Esophagus squamous epithelium (tissue), 5 donors: ENCODE measurements around the gene ENPP3. TPM values are rescaled to one million over a fixed set of nuclear protein-coding genes. Genes with fewer than 3 reads are reported as not detected.

Experiments
- DNase-seq: peaks from one replicate; lab custom pipeline; 2025; lab: John Stamatoyannopoulos, UW
- H3K27ac ChIP-seq, 4 donors: fragments of 200-600 bp; sonication (generic); one replicate each; pipeline ENCODE4 v1.5.1; 2016 to 2019; ENCODE audit warnings: mild to moderate bottlenecking in 1 of 4
- H3K27me3 ChIP-seq, 4 donors: fragments of 200-600 bp; sonication (generic); 1 replicate in 3 of 4; 2 replicates in 1 of 4; pipeline versions ENCODE4 v1.5.1 to v1.6.0; 2017 to 2021; ENCODE audit warnings: antibody characterized with exemption in 1 of 4
- H3K36me3 ChIP-seq, 3 donors: fragments of 200-600 bp; sonication (generic); one replicate each; pipeline ENCODE4 v1.5.1; 2016 to 2019
- H3K4me1 ChIP-seq, 3 donors: fragments of 200-600 bp; sonication (generic); one replicate each; pipeline ENCODE4 v1.5.1; 2017 to 2019
- H3K4me3 ChIP-seq, 4 donors: fragments of 200-600 bp; sonication (generic); 1 replicate in 3 of 4; 2 replicates in 1 of 4; pipeline ENCODE4 v1.5.1; 2016 to 2019; ENCODE audit warnings: mild to moderate bottlenecking in 2 of 4, moderate library complexity in 1 of 4
- H3K9me3 ChIP-seq, 3 donors: fragments of 200-600 bp; sonication (generic); one replicate each; pipeline ENCODE4 v1.5.1; 2016 to 2019
- POLR2A ChIP-seq, 4 donors: fragments of 450-650 bp; IDR thresholded peaks; one replicate each; pipeline ENCODE4 v1.6.1; 2017; ENCODE audit warnings: antibody characterized with exemption in 4 of 4, mild to moderate bottlenecking in 4 of 4, moderate library complexity in 3 of 4
- WGBS, 2 donors: methylation state at CpG; one replicate each; pipeline ENCODE4 v1.1.5; 2018; 5-methylcytosine and 5-hydroxymethylcytosine counted together
- intact Hi-C: fragments of 100-400 bp; cut with DNase I; formaldehyde crosslinking; loops from one replicate; pipeline ENCODE4 v1.15.0; 2022
- total RNA-seq, 4 donors: library from RNA; depleted of rRNA; stranded (reverse); fragments of >200 nt; gene quantifications; one replicate each; pipeline ENCODE4 v1.1.0, GENCODE V29; 2016
- TF ChIP-seq, protein P1 (sequence below), 6 experiments: fragments of 450-650 bp in 4 of 6; fragments of 200-600 bp in 2 of 6; sonication (generic) in 2 of 6; IDR thresholded peaks; one replicate each; pipeline ENCODE4 v1.5.1; 2016 to 2019; ENCODE audit warnings: antibody characterized with exemption in 6 of 6, mild to moderate bottlenecking in 4 of 6, moderate library complexity in 4 of 6
- donor health status: DM: yes; HTN: yes; CAD: no.

The ENPP3 gene
- total RNA-seq, 4 donors from 2014 or later = 0.06 to 2.3 (median 0.17) TPM

DNA sequence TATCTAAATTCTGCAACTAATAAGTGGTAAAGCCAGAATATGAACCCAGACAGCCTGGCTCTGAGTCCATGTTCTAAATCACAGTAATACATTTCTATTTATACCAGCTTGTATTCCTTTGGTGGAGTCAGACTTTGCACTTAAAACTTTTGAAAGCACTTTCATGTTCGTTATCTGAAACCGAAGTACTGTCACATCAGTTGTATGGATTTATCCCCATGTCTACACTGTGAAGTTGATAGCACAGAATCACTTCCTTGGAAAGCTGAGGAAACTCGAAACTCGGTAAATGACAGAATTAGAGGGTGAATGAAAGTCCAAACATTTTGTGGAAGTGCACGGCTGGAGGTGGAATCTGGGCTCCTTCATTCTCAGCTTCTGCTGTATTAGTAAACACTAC, 102.0 kb downstream of the ENPP3 start:
- no peak overlapping the region for H3K27ac ChIP-seq
- TF ChIP-seq, protein P1, sequence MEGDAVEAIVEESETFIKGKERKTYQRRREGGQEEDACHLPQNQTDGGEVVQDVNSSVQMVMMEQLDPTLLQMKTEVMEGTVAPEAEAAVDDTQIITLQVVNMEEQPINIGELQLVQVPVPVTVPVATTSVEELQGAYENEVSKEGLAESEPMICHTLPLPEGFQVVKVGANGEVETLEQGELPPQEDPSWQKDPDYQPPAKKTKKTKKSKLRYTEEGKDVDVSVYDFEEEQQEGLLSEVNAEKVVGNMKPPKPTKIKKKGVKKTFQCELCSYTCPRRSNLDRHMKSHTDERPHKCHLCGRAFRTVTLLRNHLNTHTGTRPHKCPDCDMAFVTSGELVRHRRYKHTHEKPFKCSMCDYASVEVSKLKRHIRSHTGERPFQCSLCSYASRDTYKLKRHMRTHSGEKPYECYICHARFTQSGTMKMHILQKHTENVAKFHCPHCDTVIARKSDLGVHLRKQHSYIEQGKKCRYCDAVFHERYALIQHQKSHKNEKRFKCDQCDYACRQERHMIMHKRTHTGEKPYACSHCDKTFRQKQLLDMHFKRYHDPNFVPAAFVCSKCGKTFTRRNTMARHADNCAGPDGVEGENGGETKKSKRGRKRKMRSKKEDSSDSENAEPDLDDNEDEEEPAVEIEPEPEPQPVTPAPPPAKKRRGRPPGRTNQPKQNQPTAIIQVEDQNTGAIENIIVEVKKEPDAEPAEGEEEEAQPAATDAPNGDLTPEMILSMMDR (IDR thresholded peaks at IDR 0.05) = no peak
- TF ChIP-seq POLR2A (IDR thresholded peaks at IDR 0.05) = no peak
- DNase-seq = no peak
- H3K36me3 ChIP-seq = no peaks in the 10 kb centered on the region
- WGBS, 2 donors = 82 to 87% methylated on average over 5 of the region's 5 CpGs
- no peaks in the 10 kb centered on the region for H3K9me3 ChIP-seq
- no peak overlapping the region for H3K4me3 ChIP-seq
- intact Hi-C loops = no loop called here
- H3K4me1 ChIP-seq = no peaks in the 10 kb centered on the region
- H3K27me3 ChIP-seq = no peaks in the 10 kb centered on the region

DNA sequence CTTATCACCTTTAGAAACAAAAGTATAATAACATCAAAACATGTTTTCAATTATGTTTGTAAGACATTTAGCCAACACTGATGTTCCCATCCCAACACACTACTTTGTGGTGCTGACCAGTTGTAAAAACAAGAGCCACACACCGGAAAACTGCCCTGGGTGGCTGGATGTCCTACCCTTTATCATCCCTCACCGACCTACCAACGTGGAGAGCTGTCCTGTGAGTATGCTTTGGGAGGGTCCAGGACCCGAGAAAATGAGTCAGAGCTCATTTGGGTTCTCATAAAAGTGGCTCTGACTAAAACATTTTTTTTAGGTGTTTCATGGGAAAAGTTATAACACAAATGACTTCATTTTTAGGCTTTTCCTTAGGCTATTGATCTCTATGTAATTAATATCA, 103.1 kb downstream of the ENPP3 start:
- H3K4me3 ChIP-seq = no peak overlapping the region
- intact Hi-C loops = no loop called here
- no peaks in the 10 kb centered on the region for H3K27me3 ChIP-seq
- no peak for DNase-seq
- no peaks in the 10 kb centered on the region for H3K36me3 ChIP-seq
- H3K4me1 ChIP-seq = no peaks in the 10 kb centered on the region
- no peak overlapping the region for H3K27ac ChIP-seq
- no peaks in the 10 kb centered on the region for H3K9me3 ChIP-seq
- 55 to 74% methylated on average over 4 of the region's 4 CpGs for WGBS, 2 donors
- no peak for TF ChIP-seq POLR2A (IDR thresholded peaks at IDR 0.05)
- TF ChIP-seq, protein P1 (IDR thresholded peaks at IDR 0.05) = no peak

DNA sequence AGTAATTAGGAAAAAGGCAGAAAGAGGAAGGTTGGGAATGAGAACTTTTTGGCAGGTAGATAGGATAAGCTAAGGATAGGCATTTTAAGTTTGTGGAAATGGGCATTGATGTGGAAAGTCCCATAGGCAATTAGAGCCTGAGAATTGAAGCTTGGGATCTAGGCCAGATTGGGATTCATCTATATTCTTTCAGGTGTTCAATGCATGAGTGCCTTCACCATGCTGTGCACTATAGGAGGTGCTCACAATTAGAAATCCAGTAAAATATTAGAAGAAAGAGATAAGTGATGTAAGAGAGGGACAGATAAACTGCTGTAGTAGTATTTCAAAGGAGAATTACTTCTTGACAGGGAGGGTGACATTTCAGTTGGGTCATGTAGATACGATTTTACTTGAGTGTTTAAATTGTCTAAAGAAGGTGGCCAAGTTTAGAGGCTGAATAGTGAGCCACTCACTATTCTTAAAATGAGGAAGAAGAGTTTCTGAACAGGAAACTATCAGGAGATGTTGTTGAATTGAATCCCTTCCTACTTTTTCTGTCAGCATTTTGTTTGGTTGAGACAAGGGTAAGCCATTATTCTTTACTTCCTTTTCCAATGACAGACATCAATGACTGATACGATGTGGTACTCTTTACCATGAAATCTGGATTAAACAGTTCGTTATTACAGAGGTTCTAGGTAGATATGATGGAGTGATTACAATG, 104.7 kb downstream of the ENPP3 start:
- TF ChIP-seq, protein P1 (IDR thresholded peaks at IDR 0.05) = no peak
- TF ChIP-seq POLR2A (IDR thresholded peaks at IDR 0.05) = no peak
- intact Hi-C loops = no loop called here

DNA sequence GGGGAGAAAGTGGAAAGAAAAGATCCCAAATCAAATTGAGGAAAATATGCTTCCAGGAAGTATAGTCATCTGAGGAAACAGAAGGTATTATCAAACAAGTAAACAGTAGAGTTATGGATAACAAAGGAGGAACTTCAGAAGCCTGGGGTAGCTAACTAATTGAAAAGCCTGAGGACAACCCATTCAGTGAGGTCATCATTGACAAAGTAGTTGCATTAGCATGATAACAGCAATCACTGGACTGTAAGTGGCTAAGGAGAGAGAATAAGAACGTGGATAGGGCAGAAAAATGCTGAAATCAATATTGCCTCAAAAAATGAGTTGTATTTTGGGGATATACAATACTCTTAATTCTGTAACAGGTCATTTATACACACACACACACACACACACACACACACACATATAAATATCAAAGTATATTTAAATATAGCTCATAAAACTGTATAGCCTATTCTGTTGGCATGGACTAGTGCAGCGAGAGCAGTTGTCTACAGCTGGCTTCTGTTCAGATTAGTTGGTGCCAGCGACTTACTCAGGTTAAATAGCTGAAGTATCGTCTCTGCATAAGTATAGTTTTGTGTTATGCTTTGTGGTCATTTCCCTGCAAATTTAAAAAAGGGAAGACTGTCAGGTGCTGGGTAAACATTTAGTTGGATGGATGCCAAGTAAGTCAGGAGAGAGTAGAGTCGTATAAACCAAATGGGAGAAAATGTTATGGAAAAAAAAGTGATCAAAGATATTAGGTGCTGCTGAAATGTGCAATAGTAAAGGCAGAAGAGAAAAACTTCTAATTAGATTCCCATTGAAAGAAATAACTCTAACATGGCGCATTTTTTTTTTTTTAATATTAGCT, 107.6 kb downstream of the ENPP3 start:
- H3K27ac ChIP-seq = no peak overlapping the region
- no peaks in the 10 kb centered on the region for H3K36me3 ChIP-seq
- TF ChIP-seq, protein P1 (IDR thresholded peaks at IDR 0.05) = no peak
- no peak for TF ChIP-seq POLR2A (IDR thresholded peaks at IDR 0.05)
- H3K27me3 ChIP-seq = no peaks in the 10 kb centered on the region
- H3K4me3 ChIP-seq = no peak overlapping the region
- WGBS, 2 donors = 50 to 51% methylated on average over 6 of the region's 6 CpGs
- H3K4me1 ChIP-seq = no peaks in the 10 kb centered on the region
- DNase-seq = no peak
- intact Hi-C loops = no loop called here
- H3K9me3 ChIP-seq = no peaks in the 10 kb centered on the region

More for the DNA sequence above, 104.7 kb downstream of the ENPP3 start:
- H3K36me3 ChIP-seq = no peaks in the 10 kb centered on the region
- no peaks in the 10 kb centered on the region for H3K9me3 ChIP-seq
- no peak overlapping the region for H3K4me3 ChIP-seq
- H3K27ac ChIP-seq = no peak overlapping the region
- H3K27me3 ChIP-seq = no peaks in the 10 kb centered on the region
- no peak for DNase-seq
- H3K4me1 ChIP-seq = no peaks in the 10 kb centered on the region
- 51 to 65% methylated on average over 3 of the region's 3 CpGs for WGBS, 2 donors

DNA sequence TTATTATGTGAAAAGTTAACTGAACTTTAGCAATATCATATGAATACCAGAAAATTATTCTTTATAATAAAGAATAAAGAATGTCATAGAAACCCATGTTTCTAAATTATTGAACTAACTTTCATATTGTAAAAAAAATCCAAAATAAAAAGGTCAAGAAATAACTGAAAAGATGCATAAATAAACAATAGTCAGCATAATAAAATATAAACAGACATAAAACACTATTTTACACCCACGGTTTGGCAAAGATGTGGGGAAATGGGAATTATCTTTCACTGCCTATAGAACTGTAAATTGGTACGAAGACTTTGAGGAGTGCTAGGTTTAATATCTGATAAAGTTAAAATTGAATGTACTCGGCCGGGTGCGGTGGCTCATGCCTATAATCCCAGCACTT, 108.4 kb downstream of the ENPP3 start:
- intact Hi-C loops = no loop called here
- H3K36me3 ChIP-seq = no peaks in the 10 kb centered on the region
- H3K4me1 ChIP-seq = no peaks in the 10 kb centered on the region
- DNase-seq = no peak
- no peaks in the 10 kb centered on the region for H3K27me3 ChIP-seq
- 82 to 86% methylated on average over 5 of the region's 5 CpGs for WGBS, 2 donors
- H3K4me3 ChIP-seq = no peak overlapping the region
- H3K9me3 ChIP-seq = no peaks in the 10 kb centered on the region
- no peak overlapping the region for H3K27ac ChIP-seq
- no peak for TF ChIP-seq POLR2A (IDR thresholded peaks at IDR 0.05)
- TF ChIP-seq, protein P1 (IDR thresholded peaks at IDR 0.05) = no peak
